Measurements from ENCODE around the gene TSEN34.
"Not testable (repeated sequence)": the region's sequence is repeated elsewhere in the genome, so short reads cannot be mapped to it uniquely, and the experiment has no call there.

Gene TSEN34

GRCh38 chr19:54209058-54209810, 18.1 kb downstream of the TSEN34 start:
- no peak for DNase-seq (ENCODE audit: low read depth in 2 of 2)

DNA sequence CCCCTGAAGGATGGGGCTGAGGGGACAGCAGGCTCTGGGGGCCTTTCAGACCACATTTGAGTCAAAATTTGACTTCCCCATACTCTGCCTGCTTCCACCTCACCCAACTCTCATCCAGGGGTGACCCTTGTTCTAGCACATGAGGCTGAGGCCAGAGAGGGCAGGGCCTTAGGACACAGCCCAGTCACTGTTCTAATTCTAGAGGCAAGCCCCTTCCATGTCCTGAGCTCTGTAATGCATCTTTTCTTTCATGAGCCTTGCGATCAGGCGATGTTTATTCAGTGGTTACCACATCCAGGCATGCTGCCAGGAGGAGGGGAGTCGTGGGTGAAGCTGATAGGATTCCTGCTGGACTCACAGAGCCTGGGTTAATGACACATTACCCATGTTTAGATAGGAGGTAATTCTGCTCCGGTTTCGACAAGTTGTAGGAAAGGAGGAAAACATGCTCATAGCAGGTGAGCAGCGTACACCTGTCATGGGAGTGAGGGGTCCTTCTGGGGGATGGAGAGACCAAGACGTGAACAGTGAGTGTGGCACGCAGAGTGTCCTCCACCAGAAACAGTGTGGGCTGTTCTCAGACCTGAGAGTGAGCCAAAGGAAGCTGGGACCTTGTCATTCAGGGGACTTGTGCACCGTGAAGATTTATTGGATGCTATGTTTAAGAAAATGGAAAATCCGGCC, 18.8 kb downstream of the TSEN34 start:
- DNase-seq (ENCODE audit: low read depth in 2 of 2) = no peak

- no peak for DNase-seq (ENCODE audit: low read depth in 2 of 2)
Measured at GRCh38 chr19:54211235-54211634, 20.1 kb downstream of the TSEN34 start.

- DNase-seq (ENCODE audit: low read depth in 2 of 2) = not testable (repeated sequence)
Measured at GRCh38 chr19:54214217-54214616, 23.1 kb downstream of the TSEN34 start.

DNA sequence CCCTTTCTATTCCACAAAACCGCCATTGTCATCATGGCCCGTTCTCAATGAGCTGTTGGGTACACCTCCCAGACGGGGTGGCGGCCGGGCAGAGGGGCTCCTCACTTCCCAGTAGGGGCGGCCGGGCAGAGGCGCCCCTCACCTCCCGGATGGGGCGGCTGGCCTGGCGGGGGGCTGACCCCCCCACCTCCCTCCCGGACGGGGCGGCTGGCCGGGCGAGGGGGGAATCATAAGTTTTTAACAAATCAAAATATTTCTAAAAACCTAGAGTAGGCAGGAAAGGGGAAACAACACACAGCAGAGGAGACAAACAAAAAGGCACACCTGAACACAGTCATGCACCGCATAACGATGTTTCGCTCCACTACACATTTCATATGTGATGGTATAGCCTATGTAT, 23.6 kb downstream of the TSEN34 start:
- DNase-seq (ENCODE audit: low read depth in 2 of 2) = not testable (repeated sequence)

DNA sequence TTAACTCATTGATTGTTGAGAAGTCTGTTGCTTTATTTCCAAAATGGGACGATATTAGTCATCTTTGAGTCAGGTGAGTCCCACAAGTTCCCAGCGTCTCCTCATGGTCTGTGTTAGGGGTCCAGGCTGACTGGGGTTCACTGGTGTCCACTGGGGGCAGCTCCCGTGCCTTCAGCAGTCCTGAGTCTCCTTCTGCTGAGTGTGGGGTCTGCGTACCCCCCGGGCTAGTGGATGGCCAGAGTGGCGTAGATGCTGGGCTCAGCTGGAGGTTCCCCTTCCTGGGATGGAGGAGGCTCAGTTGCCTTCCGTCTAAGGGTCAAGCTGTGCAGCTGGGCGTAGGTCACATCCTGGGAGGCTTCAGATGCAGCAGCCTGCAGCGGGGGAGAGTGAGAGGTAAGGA, 25.8 kb downstream of the TSEN34 start:
- DNase-seq (ENCODE audit: low read depth in 2 of 2) = no peak

- not testable (repeated sequence) for DNase-seq (ENCODE audit: low read depth in 2 of 2)
Measured at GRCh38 chr19:54217517-54218247, 26.6 kb downstream of the TSEN34 start.

- DNase-seq (ENCODE audit: low read depth in 2 of 2) = no peak
Measured at GRCh38 chr19:54218259-54218658, 27.2 kb downstream of the TSEN34 start.

- DNase-seq (ENCODE audit: low read depth in 2 of 2) = no peak
Measured at GRCh38 chr19:54218960-54219661, 28.0 kb downstream of the TSEN34 start.

- not testable (repeated sequence) for DNase-seq (ENCODE audit: low read depth in 2 of 2)
Measured at GRCh38 chr19:54219702-54220101, 28.6 kb downstream of the TSEN34 start.

GRCh38 chr19:54221947-54222346, 30.8 kb downstream of the TSEN34 start:
- DNase-seq (ENCODE audit: low read depth in 2 of 2) = not testable (repeated sequence)

DNA sequence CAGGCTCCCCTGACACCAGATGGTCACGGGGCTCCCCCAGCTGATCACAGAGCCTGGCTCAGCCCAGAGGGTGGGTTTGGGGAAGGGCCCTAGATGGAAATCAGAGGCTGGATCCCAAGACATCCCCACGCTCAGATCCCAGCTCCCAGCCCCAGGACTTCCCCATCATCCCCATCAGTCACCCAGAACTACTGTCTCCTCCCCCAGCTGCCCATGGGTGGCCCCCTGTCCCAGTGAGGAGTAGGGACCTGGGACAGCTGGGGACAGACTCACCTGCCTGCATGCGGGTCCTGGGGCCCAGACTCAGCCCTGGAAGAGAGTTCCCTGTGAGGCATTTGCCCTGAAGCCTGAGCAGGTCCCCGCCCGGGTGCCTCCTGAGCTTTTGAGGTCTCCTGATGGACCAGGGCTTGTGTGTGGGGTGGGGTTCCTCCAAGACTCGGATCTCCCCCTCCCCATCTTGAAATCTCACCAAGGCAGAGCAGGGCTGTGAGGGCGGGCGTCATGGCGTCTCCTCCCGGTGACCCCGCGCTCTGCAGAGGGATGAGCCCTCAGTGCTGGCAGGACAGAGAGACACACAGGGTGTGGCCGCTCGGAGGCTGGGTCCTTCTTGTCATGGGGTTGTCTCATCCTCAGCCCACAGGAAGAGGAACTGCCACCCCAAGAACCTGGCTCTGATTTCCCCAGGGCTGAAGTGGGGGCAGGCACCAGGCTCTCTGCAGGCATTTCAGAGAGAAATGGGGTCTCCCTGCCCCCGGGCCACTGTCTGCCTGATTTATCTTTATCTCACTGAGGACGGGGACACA, 31.6 kb downstream of the TSEN34 start, which contains the start of gene LILRB3:
TSS of gene LILRB3 (minus strand) at position 534 of the 803 bp plus-strand sequence. CDS start at position 503, 31 bp downstream.
- not testable (repeated sequence) for DNase-seq (ENCODE audit: low read depth in 2 of 2)

DNA sequence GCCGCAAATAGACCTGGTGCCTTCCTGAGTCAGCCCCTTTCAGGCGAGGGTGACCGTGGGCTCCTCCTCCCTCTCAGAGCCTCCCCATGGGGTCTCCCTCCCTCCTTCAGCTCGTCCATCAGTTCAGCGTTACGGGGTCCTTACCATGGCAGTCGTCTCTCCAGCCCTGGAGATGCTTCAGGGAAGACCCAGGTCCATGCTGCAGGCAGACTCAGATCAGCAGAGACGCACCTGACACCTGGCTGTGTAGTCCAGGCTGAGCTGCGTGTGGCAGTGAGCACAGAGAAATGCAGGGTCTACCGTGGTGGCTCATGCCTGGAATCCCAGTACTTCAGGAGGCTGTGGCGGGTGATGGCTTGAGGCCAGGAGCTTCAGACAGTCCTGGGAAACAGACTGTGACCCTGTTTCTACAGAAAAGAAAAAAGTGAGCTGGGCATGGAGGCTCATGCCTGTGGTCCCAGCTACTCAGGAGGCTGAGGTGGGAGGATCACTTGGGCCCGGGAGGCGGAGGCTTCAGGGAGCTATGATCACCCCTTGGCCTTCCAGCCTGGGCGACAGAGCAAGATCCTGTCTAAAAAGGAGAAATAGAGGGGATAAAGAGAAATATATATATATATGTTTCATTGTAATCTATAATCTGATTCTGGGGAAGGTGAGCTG, 32.3 kb downstream of the TSEN34 start:
- DNase-seq (ENCODE audit: low read depth in 2 of 2) = not testable (repeated sequence)

DNA sequence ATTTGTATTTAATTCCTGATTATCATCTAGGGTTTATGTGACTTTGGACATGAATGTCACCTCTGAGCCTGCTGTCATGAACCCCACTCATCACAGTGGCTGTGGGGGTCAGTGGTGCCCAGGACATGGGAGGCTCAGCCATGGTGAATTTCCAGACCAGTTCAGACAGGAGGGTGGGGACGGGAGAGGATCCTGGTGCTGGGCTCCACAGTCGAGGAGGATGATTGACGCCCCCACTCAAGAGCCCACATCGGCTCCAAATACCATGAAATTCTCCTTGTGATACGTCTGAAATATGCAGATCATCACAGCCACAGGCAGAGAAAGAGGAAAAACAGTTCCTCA, 32.8 kb downstream of the TSEN34 start:
- not testable (repeated sequence) for DNase-seq (ENCODE audit: low read depth in 2 of 2)

GRCh38 chr19:54224619-54225018, 33.5 kb downstream of the TSEN34 start:
- not testable (repeated sequence) for DNase-seq (ENCODE audit: low read depth in 2 of 2)

DNA sequence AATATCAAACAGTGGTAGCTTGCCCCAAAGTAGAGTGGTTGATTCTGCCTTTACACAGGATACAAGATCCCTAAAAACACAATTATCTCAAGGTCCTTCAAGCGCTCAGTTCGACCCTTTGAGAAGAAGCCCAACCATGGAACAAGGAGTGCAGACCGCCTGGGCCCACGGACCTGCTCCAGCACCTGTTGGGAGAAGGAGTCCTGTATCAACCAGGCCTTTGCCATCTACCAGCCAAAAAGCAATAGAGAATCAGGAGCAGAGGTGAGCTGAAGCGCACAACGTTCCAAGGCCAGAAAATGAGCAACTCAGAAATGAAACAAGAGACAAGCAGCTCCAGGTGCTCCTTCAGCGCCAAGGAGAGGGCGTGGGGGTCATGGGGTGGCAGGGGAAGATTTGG, 38.0 kb downstream of the TSEN34 start:
- no peak for DNase-seq (ENCODE audit: low read depth in 2 of 2)

DNA sequence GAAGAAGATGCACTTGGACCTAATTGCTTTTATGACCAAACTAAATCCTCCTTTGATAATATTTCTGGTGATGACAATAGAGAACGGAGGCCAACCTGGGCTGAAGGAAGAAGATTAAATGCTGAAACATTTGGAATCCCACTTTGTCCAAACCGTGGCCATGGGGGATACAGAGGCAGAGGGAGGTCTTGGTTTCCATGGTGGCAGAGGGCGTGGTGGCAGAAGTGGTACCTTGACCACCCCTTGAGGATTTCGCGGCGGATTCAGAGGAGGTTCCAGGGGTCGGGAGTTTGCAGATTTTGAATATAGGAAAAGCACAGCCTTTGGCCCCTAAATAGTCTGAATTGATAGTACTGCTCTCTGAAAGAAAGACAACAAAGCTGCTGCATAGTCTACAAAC, 38.9 kb downstream of the TSEN34 start:
- no peak for DNase-seq (ENCODE audit: low read depth in 2 of 2)

DNA sequence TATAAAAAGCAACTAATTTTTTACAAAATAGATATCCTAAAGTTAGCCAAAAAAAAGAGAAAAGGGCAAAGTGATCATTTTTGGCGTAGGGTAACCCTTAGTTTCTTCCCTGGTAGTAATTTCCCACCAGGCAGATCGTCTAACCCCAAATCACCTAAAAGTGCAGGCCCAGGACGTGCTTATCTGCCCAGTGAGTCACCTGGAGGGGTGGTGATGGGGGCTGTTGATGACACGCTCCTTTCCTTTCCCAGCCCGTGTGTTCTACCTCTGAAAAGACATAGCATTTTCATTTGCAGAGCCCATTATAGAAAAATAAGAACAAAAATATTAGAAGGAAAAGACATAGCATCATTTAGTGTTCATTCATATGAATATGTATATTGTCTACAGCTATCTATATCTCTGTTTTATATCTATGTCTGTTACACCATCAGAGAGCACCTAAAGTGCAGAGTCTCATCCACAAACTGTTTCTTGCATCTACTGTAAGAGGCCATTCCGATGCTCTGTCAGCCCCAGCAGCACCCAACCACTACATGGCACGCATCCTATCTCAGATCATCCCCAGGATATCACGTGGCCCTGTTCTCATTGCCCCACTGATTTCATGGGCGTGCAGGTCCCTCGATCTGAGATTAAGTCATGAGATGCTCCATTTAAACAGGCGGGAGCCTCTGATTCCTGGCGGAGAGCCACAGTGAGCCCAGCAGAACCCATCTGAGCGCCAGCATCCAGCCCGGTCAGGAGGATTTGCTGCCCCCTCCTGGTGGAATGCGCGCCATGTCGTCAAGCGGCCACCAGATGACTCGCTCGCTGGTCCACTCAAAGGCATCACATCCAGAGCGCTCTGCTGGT, 40.2 kb downstream of the TSEN34 start:
- DNase-seq (ENCODE audit: low read depth in 2 of 2) = peak; percentile 77 to 79

DNA sequence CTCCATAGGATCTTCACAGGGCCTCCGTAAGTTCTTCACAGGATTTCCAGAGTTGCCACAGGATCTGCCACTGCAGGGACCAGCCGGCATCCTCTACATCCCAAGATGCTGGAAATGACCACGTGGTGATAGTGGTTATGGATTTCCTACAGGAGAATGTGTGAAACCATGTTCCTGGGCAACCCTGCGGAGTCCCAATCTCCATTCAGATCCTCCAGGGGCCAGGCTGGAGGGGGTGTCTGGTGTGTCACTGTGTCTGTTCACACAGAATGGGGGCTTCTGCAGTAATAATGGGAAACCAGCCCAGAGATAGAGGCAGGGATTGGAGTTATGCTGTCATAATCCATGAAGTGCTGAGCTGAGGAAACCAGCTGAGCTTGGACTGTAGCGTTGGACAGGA, 42.8 kb downstream of the TSEN34 start:
- DNase-seq (ENCODE audit: low read depth in 2 of 2) = no peak

All from stimulated activated CD8-positive, alpha-beta memory T cell treated with anti-CD3 and anti-CD28 coated beads, Interleukin-2, amount 100 ng/mL, for 1 hour (primary cell).